HCT116 (cell line): ENCODE measurements around the gene SCAMP1. TPM values are rescaled to one million over a fixed set of nuclear protein-coding genes. Genes with fewer than 3 reads are reported as not detected.
A peak's percentile ranks its signal among the peaks of the same experiment; 100 is the strongest.

Source experiments
- ATAC-seq: fragments of 200-7000 bp; cut with Tn5 transposase; 2 replicates; pipeline ENCODE4 v1.9.1; 2020; ENCODE audit warnings: mild to moderate bottlenecking, moderate library complexity
- BruUV-seq: library from RNA; stranded (reverse); fragments of 400-500 nt; replicated peaks from 2 replicates; lab custom pipeline; 2021; lab: Mats Ljungman, UMichigan
- CTCF ChIA-PET: fragments of 300-600 bp; sonication (Branson Sonifier 250); formaldehyde crosslinking; loops from one replicate; lab custom pipeline; 2021; ENCODE audit warnings: antibody characterized with exemption; lab: Charles Lee
- POLR2A ChIA-PET: fragments of 300-600, 350-600 bp; sonication (Branson Sonifier 250); formaldehyde crosslinking; loops from one replicate; lab custom pipeline; 2021; ENCODE audit warnings: antibody characterized with exemption; lab: Charles Lee
- RAD21 ChIA-PET, 2 experiments: fragments of 300-600 bp; sonication (Branson Sonifier 250); formaldehyde crosslinking; loops; one replicate each; lab custom pipeline; 2023; ENCODE audit warnings: low total read pairs in 2 of 2; ENCODE audit not compliant: uncharacterized antibody in 2 of 2, unreplicated experiment in 2 of 2, low non-redundant PET in 1 of 2; lab: Charles Lee
- DNase-seq: peaks from one replicate; pipeline ENCODE4 v3.0.0-alpha.2; 2010; ENCODE audit warnings: low read depth, low spot score
- H2AFZ ChIP-seq: fragments of 200-600 bp; shearing (Covaris generic), sonication (generic); 2 replicates; pipeline ENCODE4 v1.6.1; 2017; ENCODE audit warnings: low read depth, mixed run types, mixed read lengths, antibody characterized with exemption, low read length; ENCODE audit not compliant: poor library complexity, severe bottlenecking
- H3K27ac ChIP-seq: 2 replicates; pipeline ENCODE4 v1.5.1; 2012; ENCODE audit warnings: low read depth, low read length
- H3K27me3 ChIP-seq: fragments of 200-600 bp; sonication (generic); 2 replicates; pipeline ENCODE4 v1.6.1; 2016; ENCODE audit warnings: mixed run types, low read length, mixed read lengths; ENCODE audit not compliant: insufficient read depth
- H3K36me3 ChIP-seq, 2 experiments: fragments of 200-500 bp in 1 of 2; fragments of 200-600 bp in 1 of 2; sonication (Bioruptor generic) in 1 of 2; sonication (generic) in 1 of 2; 2 replicates each; pipeline versions ENCODE4 v1.5.1 to v1.6.1; 2014 to 2016; ENCODE audit warnings: low read length in 2 of 2, inconsistent platforms in 1 of 2, mixed read lengths in 1 of 2, mixed run types in 1 of 2; ENCODE audit not compliant: insufficient read depth in 2 of 2, control insufficient read depth in 1 of 2
- H3K4me1 ChIP-seq, 2 experiments: fragments of 200-600 bp in 1 of 2; sonication (generic) in 1 of 2; 2 replicates each; pipeline versions ENCODE4 v1.5.1 to v1.6.1; 2012 to 2017; ENCODE audit warnings: low read length in 2 of 2, inconsistent platforms in 1 of 2, mild to moderate bottlenecking in 1 of 2, mixed read lengths in 1 of 2, mixed run types in 1 of 2, moderate library complexity in 1 of 2; ENCODE audit not compliant: insufficient read depth in 2 of 2, control insufficient read depth in 1 of 2
- H3K4me2 ChIP-seq: fragments of 200-600 bp; sonication (generic); 2 replicates; pipeline ENCODE4 v1.6.1; 2017; ENCODE audit warnings: mixed run types, low read length, mixed read lengths
- H3K4me3 ChIP-seq, 2 experiments: fragments of 200-600 bp in 1 of 2; sonication (generic) in 1 of 2; replicated peaks in 1 of 2; 2 replicates each; pipeline ENCODE4 v1.5.1; 2011 to 2016; ENCODE audit warnings: low read length in 2 of 2, control low read depth in 1 of 2, low read depth in 1 of 2, mild to moderate bottlenecking in 1 of 2, mixed read lengths in 1 of 2, mixed run types in 1 of 2
- H3K79me2 ChIP-seq: fragments of 200-600 bp; sonication (generic); 2 replicates; pipeline ENCODE4 v1.6.1; 2017; ENCODE audit warnings: mild to moderate bottlenecking, mixed run types, low read length, moderate library complexity, mixed read lengths; ENCODE audit not compliant: insufficient read depth
- H3K9ac ChIP-seq: fragments of 200-600 bp; sonication (generic); 2 replicates; pipeline ENCODE4 v1.6.1; 2016; ENCODE audit warnings: low read length, mixed read lengths
- H3K9me2 ChIP-seq: fragments of 200-600 bp; sonication (generic), shearing (Covaris generic); 2 replicates; pipeline ENCODE4 v1.6.1; 2017; ENCODE audit warnings: mixed run types, mild to moderate bottlenecking, moderate library complexity; ENCODE audit not compliant: insufficient read depth
- H3K9me3 ChIP-seq, 2 experiments: fragments of 200-500 bp in 1 of 2; fragments of 200-600 bp in 1 of 2; sonication (Bioruptor generic) in 1 of 2; sonication (generic) in 1 of 2; 2 replicates each; pipeline ENCODE4 v1.6.1; 2014 to 2017; ENCODE audit warnings: low read length in 2 of 2, mixed read lengths in 2 of 2, inconsistent platforms in 1 of 2, low read depth in 1 of 2, mild to moderate bottlenecking in 1 of 2, mixed run types in 1 of 2, moderate library complexity in 1 of 2; ENCODE audit not compliant: control insufficient read depth in 1 of 2, insufficient read depth in 1 of 2
- H4K20me1 ChIP-seq: fragments of 200-600 bp; sonication (generic), shearing (Covaris generic); 2 replicates; pipeline ENCODE4 v1.6.1; 2017; ENCODE audit warnings: mixed run types, mild to moderate bottlenecking, moderate library complexity; ENCODE audit not compliant: insufficient read depth
- CTCF ChIP-seq, 3 experiments: fragments of 200-600 bp in 1 of 3; sonication (generic) in 1 of 3; IDR thresholded peaks in 2 of 3; conservative IDR thresholded peaks in 1 of 3; 2 replicates each; pipeline ENCODE4 v1.5.1; 2012 to 2017; ENCODE audit warnings: low read depth in 2 of 3, low read length in 2 of 3, antibody characterized with exemption in 1 of 3, borderline replicate concordance in 1 of 3, control low read depth in 1 of 3, mild to moderate bottlenecking in 1 of 3, mixed read lengths in 1 of 3, mixed run types in 1 of 3, moderate library complexity in 1 of 3; ENCODE audit not compliant: insufficient read depth in 1 of 3
- EZH2 ChIP-seq: fragments of 200-600 bp; sonication (generic); IDR thresholded peaks from 2 replicates; pipeline ENCODE4 v1.6.1; 2017; ENCODE audit warnings: antibody characterized with exemption, mixed run types
- EZH2phosphoT487 ChIP-seq: fragments of 200-600 bp; IDR thresholded peaks from 2 replicates; pipeline ENCODE4 v1.6.1; 2018; ENCODE audit warnings: antibody characterized with exemption, borderline replicate concordance
- FOSL1 ChIP-seq: IDR thresholded peaks from 2 replicates; pipeline ENCODE4 v1.6.1; 2012; ENCODE audit warnings: low read depth
- JUND ChIP-seq: IDR thresholded peaks from 2 replicates; pipeline ENCODE4 v1.6.1; 2012
- POLR2A ChIP-seq: IDR thresholded peaks from 2 replicates; pipeline ENCODE4 v1.7.0; 2011; ENCODE audit warnings: borderline replicate concordance; ENCODE audit not compliant: insufficient read depth, insufficient read length; ENCODE audit errors: extremely low read depth
- POLR2AphosphoS5 ChIP-seq: IDR thresholded peaks from 2 replicates; pipeline ENCODE4 v1.6.1; 2011; ENCODE audit warnings: mild to moderate bottlenecking, low read depth, low read length, moderate library complexity
- RAD21 ChIP-seq: IDR thresholded peaks from 2 replicates; pipeline ENCODE4 v1.6.1; 2012; ENCODE audit warnings: low read depth, mild to moderate bottlenecking
- SIN3A ChIP-seq: IDR thresholded peaks from 2 replicates; pipeline ENCODE4 v1.6.1; 2012; ENCODE audit warnings: low read depth
- SP1 ChIP-seq: IDR thresholded peaks from 2 replicates; pipeline ENCODE4 v1.6.1; 2012; ENCODE audit warnings: low read depth
- SRF ChIP-seq: IDR thresholded peaks from 2 replicates; pipeline ENCODE4 v1.6.1; 2012; ENCODE audit warnings: low read depth
- TCF7L2 ChIP-seq: IDR thresholded peaks from 2 replicates; pipeline ENCODE4 v1.7.0; 2011; ENCODE audit warnings: borderline replicate concordance, inconsistent platforms; ENCODE audit not compliant: insufficient read depth, insufficient read length; ENCODE audit errors: extremely low read depth
- YY1 ChIP-seq: IDR thresholded peaks from 2 replicates; pipeline ENCODE4 v1.6.1; 2011; ENCODE audit warnings: low read length, low read depth, moderate library complexity, mild to moderate bottlenecking; ENCODE audit not compliant: insufficient replicate concordance; ENCODE audit errors: extremely low read depth
- ZBTB33 ChIP-seq: IDR thresholded peaks from 2 replicates; pipeline ENCODE4 v1.6.1; 2011; ENCODE audit warnings: mild to moderate bottlenecking, low read length, moderate library complexity; ENCODE audit not compliant: insufficient replicate concordance; ENCODE audit errors: extremely low read depth
- ZFX ChIP-seq: fragments of 450-650 bp; IDR thresholded peaks from 2 replicates; pipeline ENCODE4 v1.6.1; 2017
- ZNF274 ChIP-seq: fragments of 200-500 bp; sonication (Bioruptor generic); IDR thresholded peaks from 2 replicates; pipeline ENCODE4 v1.6.1; 2014; ENCODE audit warnings: mild to moderate bottlenecking, low read depth, low read length, inconsistent platforms
- intact Hi-C: fragments of 100-400 bp; cut with micrococcal nuclease; formaldehyde crosslinking; loops from 2 replicates; pipeline ENCODE4 v1.10.0; 2022
- total RNA-seq: library from RNA; stranded (reverse); gene quantifications from one replicate; pipeline ENCODE4 v1.2.1, GENCODE V29; 2021; ENCODE audit not compliant: unreplicated experiment
- TF ChIP-seq, protein P1 (sequence below): IDR thresholded peaks from 2 replicates; pipeline ENCODE4 v1.6.1; 2012; ENCODE audit warnings: low read depth
- TF ChIP-seq, protein P2 (sequence below): IDR thresholded peaks from 2 replicates; pipeline ENCODE4 v1.6.1; 2012

SCAMP1 gene
- total RNA-seq, 1 experiment from 2014 or later = 46.4 TPM

DNA sequence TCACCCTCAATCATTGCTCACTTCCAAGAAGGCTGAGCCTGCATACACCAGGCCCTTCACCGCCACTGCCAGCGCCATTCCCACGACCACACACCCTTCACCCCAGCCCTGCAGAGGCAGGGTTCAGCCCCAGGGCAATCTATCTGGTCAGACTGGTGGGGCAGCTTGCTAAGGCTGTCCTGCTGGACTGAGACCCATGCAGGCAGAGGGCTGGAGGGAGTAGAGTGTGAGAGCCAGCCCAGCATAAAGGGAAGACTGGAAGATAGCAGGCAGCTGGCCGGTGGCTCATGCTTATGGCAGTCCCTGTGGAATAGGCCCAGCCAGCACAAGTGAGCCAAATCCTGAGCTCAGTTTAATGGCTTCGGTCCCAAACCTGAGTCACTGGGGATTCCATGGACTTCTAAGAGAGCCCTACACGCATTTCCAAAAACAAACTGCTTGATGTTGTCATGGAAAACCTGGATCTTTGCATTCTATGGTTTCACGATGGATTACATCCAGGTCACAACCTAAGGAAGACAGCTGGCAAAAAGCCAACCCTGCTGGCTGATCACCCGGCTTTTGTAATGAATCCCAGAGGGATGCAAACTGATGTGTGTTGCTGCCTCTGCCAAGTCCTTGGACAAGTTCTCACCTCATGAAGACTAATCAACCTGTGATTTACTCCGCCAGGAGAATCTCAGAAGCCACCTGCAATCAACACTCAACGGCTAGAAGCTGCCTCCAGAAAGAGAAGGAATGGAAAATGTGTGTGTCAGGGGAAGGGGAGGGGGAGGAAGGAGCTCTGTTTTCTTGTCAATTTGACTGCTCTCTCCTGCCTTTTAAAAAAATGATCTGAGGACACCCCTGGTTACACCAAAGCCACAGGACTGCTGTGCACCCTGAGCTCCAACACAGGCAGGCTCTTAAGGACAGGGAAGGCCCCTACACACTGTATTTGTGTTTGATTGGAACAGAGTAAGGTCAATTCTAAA is 144.6 kb downstream of the SCAMP1 start:
- Histone ChIP-seq H3K27ac (peak overlapping the region; percentile 9; the same call in 1 of the 2 replicates), H3K9me2 (no peaks in the 10 kb centered on the region), H3K9me3 (no peaks in the 10 kb centered on the region), H2AFZ (no peak overlapping the region), H3K4me3 (no peak overlapping the region), H3K36me3 (no peaks in the 10 kb centered on the region), H3K4me2 (peak overlapping the region; percentile 61), H3K9ac (0 out of 2 replicates have a peak overlapping the region, but pooled peaks have one; percentile 15), H4K20me1 (no peaks in the 10 kb centered on the region), H3K79me2 (no peaks in the 10 kb centered on the region; the same call in 1 of the 2 replicates), H3K27me3 (no peaks in the 10 kb centered on the region), H3K4me1 (peaks cover 14 to 24% of the 10 kb centered on the region in 2 experiments; a peak in 3 of 4 replicates)
- CTCF ChIA-PET = interaction anchor here (0.9 kb wide), 1 partner anchor 461 kb away, joined by 3 read pairs; no protein-coding TSS in a partner anchor
- RAD21 ChIA-PET = no interaction called here
- peak; percentile 38 for DNase-seq
- no TSS peak for BruUV-seq
- POLR2A ChIA-PET = no interaction called here
- intact Hi-C loops = no loop called here
- ATAC-seq = peak; percentile 84
- TF ChIP-seq TCF7L2 (no peak), ZNF274 (no peak), EZH2 (no peak), JUND (peak; percentile 22; the same call in 1 of the 2 replicates), SP1 (peak; percentile 69), EZH2phosphoT487 (no peak), POLR2A (no peak), POLR2AphosphoS5 (no peak), ZFX (no peak), YY1 (no peak), RAD21 (no peak; the same call in 1 of the 2 replicates), ZBTB33 (peak; percentile 23), FOSL1 (no peak; the same call in 1 of the 2 replicates), SRF (no peak), CTCF (IDR thresholded peaks at IDR 0.05 in 2 of 3, conservative IDR thresholded peaks at IDR 0.05 in 1 of 3; ENCODE audit: borderline replicate concordance in 1 of 3, insufficient read depth in 1 of 3, low read depth in 2 of 3, low read length in 2 of 3) (no peak), SIN3A (no peak)
- TF ChIP-seq, protein P1, sequence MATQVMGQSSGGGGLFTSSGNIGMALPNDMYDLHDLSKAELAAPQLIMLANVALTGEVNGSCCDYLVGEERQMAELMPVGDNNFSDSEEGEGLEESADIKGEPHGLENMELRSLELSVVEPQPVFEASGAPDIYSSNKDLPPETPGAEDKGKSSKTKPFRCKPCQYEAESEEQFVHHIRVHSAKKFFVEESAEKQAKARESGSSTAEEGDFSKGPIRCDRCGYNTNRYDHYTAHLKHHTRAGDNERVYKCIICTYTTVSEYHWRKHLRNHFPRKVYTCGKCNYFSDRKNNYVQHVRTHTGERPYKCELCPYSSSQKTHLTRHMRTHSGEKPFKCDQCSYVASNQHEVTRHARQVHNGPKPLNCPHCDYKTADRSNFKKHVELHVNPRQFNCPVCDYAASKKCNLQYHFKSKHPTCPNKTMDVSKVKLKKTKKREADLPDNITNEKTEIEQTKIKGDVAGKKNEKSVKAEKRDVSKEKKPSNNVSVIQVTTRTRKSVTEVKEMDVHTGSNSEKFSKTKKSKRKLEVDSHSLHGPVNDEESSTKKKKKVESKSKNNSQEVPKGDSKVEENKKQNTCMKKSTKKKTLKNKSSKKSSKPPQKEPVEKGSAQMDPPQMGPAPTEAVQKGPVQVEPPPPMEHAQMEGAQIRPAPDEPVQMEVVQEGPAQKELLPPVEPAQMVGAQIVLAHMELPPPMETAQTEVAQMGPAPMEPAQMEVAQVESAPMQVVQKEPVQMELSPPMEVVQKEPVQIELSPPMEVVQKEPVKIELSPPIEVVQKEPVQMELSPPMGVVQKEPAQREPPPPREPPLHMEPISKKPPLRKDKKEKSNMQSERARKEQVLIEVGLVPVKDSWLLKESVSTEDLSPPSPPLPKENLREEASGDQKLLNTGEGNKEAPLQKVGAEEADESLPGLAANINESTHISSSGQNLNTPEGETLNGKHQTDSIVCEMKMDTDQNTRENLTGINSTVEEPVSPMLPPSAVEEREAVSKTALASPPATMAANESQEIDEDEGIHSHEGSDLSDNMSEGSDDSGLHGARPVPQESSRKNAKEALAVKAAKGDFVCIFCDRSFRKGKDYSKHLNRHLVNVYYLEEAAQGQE = no peak
- TF ChIP-seq, protein P2, sequence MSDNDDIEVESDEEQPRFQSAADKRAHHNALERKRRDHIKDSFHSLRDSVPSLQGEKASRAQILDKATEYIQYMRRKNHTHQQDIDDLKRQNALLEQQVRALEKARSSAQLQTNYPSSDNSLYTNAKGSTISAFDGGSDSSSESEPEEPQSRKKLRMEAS = no peak
